Measurements from ENCODE around the gene TRIM45. TPM values are rescaled to one million over a fixed set of nuclear protein-coding genes. Genes with fewer than 3 reads are reported as not detected.
"Not testable (repeated sequence)": the region's sequence is repeated elsewhere in the genome, so short reads cannot be mapped to it uniquely, and the experiment has no call there.

The TRIM45 gene, protein sequence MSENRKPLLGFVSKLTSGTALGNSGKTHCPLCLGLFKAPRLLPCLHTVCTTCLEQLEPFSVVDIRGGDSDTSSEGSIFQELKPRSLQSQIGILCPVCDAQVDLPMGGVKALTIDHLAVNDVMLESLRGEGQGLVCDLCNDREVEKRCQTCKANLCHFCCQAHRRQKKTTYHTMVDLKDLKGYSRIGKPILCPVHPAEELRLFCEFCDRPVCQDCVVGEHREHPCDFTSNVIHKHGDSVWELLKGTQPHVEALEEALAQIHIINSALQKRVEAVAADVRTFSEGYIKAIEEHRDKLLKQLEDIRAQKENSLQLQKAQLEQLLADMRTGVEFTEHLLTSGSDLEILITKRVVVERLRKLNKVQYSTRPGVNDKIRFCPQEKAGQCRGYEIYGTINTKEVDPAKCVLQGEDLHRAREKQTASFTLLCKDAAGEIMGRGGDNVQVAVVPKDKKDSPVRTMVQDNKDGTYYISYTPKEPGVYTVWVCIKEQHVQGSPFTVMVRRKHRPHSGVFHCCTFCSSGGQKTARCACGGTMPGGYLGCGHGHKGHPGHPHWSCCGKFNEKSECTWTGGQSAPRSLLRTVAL
- 0.84 and 1.7 TPM in 2 replicates for total RNA-seq

GRCh38 chr1:117121589-117122329 lies at the start of gene TRIM45:
TSS of gene TRIM45 (minus strand) at chr1:117121749. CDS start at chr1:117121201, 548 bp downstream.
- peak; percentile 98 for DNase-seq

- no peak for DNase-seq
These were observed 48.5 kb upstream of the TRIM45 start for GRCh38 chr1:117169871-117170596.

DNA sequence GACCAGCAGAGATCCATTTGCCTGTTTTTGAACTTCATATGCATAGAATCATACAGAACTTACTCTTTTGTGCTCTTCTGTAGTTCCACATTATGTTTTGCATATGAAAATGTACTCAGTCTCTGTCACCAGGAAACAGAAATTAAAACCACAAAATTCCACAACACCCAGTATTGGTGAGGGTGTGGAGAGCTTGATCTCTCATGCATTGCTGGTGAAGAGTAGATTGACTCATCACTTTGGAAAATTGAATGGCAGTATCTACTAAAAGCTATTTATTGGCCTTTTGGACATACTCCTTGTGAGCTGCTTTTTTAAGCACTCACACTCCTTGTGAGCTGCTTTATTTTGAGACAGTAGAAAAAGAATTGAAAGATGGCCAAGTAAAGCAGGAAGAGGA lies 45.9 kb upstream of the TRIM45 start:
- no peak for DNase-seq

DNA sequence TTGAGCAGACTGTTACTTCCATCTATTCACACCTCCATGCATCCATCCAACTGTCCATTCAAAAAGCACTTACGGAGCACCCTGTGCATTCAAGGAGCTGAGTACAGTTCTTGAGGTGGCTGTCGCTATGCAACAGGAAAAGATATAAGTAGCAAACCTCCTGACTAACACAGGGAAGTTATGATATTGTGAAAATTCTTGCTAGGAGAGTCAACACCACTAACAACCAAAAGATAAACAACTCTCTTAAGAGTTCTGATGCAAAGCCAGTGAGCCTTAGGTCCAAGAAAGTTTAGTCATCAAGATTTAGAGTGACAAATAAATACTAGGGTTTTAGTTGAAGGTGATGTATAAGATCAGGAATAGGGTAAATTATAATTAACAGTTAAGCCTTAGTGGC lies 44.5 kb upstream of the TRIM45 start:
- DNase-seq = no peak

DNA sequence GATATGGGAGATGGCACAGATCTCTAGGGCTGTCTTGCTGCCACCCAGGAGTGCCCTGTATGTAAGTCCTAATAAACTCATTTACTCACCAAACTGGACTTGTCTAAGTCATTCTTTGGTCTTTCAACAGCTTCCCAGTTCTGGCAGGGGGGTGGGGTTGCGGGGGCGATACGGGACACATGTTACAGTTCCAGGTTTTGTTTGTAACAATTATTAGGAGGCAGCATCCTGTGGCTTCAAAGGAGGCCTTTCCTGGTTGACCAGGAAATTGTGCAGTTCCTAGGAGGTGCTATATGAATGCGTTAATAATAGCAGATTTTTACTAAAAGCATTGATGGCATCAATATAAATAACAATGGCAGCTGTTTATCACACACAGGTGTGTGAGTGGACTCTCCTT lies 42.7 kb upstream of the TRIM45 start:
- peak; percentile 27 for DNase-seq

- no peak for DNase-seq
These were observed 41.3 kb upstream of the TRIM45 start for GRCh38 chr1:117162816-117163215.

- no peak for DNase-seq
These were observed 40.3 kb upstream of the TRIM45 start for GRCh38 chr1:117161887-117162286.

- not testable (repeated sequence) for DNase-seq
These were observed 29.8 kb upstream of the TRIM45 start for GRCh38 chr1:117151305-117151704.

GRCh38 chr1:117150316-117150715 lies 28.8 kb upstream of the TRIM45 start:
- peak; percentile 13 for DNase-seq

GRCh38 chr1:117147856-117148588 lies 26.5 kb upstream of the TRIM45 start:
- no peak for DNase-seq

DNA sequence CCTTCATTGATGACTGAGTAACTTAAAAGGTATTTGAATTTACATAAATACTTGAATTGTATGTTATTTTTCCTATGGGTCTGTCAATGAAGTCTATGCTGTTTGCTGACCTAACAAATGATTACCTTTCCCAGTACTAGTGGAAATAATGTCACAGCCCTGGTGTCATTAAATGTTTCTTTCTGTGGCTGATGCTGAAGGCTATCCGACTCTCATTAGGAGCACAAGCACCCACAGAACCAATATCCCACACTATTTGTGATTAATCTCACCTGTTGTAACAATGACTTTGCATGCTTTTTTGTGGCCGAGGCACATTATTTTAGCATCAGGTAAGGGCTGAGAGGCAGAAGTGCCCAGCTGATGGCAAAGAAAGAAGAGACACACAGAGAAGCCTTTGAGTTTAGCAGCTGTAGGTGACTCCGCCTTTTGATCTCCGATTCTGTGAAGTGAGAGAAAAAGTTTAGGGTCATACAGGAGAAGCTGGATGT lies 25.8 kb upstream of the TRIM45 start:
- no peak for DNase-seq

- DNase-seq = peak; percentile 36
These were observed 25.2 kb upstream of the TRIM45 start for GRCh38 chr1:117146575-117147340.

DNA sequence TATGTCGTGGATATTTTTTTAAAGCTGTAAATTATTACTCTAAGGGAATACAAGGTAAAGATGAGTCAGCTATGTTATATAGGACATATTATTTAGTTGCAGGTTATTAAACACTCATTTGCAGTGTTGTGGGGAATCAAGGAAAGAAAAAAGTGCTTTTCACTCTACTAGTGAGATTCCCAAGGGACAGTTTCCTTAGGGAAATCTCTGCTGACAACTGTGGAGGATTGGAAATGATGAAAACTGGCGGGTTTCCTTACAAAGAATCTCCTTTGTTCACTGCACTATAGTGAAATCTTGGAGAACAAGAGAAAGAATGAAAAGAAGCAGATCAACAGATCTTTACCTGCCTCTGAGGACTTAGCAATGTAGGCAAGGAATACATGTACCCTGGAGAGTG lies 24.5 kb upstream of the TRIM45 start:
- no peak for DNase-seq

GRCh38 chr1:117143871-117144270 lies 22.3 kb upstream of the TRIM45 start:
- DNase-seq = no peak

DNA sequence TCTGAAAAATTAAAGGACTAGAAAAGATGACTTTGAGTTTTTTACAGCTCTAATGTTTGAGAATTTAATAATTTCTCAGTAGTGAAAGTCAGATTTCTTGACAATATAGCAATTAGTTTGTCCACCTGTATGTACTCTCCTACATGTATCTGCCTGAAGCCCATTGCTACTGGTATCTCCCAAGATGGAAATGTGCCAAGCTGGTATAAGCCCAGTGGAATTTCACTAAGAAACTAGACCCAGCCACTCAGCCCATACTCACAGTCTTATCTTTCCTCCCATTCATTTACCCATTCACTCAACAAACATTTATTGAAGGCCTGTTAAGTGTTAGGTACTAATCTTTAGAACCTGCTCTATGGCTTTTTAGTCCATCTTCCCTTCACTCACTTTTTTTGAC lies 21.6 kb upstream of the TRIM45 start:
- no peak for DNase-seq

DNA sequence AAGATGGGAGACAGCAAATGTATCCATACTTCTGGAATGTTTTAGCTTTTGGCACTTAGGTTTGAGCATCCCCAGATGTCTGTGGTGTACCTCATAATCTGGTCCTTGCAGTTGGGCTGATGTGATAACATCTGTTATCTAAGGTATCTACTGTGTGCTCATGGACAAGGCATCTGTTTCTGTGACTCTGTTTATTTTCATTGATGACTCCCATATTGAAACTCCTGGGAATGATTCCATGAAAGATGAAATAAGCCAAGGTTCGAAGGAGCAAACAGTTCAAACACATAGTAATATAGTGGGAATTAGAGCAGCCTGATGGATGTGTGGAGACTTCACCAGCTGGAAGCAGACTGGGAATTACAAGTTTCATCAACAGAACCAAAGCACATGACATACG lies 20.7 kb upstream of the TRIM45 start:
- DNase-seq = no peak

DNA sequence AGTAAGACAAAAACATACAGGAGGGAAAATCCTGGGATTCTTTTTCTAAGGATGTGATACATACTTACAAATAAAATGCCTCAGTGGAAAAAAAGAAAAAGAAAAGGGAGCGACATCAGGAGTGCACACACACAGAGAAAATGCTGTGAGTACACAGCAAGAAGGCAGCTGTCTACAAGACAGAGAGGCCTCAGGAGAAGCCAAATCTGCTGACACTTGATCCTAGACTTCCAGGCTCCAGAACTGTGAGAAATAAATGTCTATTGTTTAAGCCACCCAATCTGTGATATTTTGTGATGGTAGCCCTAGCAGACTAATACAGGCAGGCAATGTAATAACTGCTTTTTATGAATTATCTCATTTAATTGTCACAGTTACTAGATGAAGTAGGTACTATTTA lies 17.0 kb upstream of the TRIM45 start:
- DNase-seq = no peak

DNA sequence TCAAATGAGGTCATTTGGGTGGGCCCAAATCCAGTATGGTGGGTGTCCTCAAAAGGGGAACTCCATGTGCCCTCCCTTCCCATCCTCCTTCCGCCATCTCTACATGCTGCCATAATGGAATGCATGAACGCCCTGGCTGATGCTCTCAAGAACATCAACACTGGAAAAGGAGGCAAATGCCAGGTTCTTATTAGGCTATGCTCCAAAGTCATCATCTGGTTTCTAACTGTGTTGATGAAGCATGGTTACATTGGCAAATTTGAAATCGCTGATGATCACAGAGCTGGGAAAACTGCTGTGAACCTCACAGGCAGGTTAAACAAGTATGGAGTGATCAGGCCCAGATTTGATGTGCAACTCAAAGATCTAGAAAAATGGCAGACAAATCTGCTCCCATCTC lies 16.6 kb upstream of the TRIM45 start:
- no peak for DNase-seq

- DNase-seq = no peak
These were observed 15.8 kb upstream of the TRIM45 start for GRCh38 chr1:117137281-117137855.

DNA sequence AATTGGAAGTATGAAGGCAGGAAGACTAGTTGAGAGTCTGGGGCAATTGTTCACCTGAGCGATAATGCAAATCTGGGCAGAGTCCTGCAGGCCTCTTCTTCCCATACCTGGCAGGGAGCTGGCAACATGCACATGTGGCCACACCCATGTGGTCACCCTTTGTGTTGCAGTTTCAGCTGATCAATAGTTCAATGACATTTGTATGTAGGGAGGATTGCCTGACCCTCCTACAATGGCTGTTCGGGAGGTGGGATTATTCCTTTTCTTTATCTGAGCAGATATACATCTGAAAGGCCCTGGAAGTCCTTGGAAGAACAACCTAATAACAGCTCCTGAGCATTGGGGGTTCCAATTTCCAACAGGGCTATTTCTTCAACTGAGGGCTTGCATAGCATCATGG lies 15.2 kb upstream of the TRIM45 start:
- no peak for DNase-seq

GRCh38 chr1:117135329-117135728 lies 13.8 kb upstream of the TRIM45 start:
- DNase-seq = no peak
